K562 (cell line): Measurements from ENCODE around the gene PPIL1.

Experiments
- CTCF ChIP-seq, 3 experiments: IDR thresholded peaks in 2 of 3; conservative IDR thresholded peaks in 1 of 3; 2 replicates each; pipeline ENCODE4 v1.5.1; 2011 to 2012; ENCODE audit warnings: low read length in 3 of 3, mild to moderate bottlenecking in 3 of 3, control low read depth in 2 of 3, improper control_type of control experiment in 1 of 3, inconsistent platforms in 1 of 3, low read depth in 1 of 3, mixed read lengths in 1 of 3, moderate library complexity in 1 of 3; ENCODE audit not compliant: insufficient read depth in 2 of 3
- GTF2F1 ChIP-seq: IDR thresholded peaks from 2 replicates; pipeline ENCODE4 v1.6.1; 2011; ENCODE audit warnings: low read depth, low read length, improper control_type of control experiment
- MAFF ChIP-seq: IDR thresholded peaks from 2 replicates; pipeline ENCODE4 v1.6.1; 2012; ENCODE audit warnings: low read length, improper control_type of control experiment
- MAZ ChIP-seq, 2 experiments: fragments of 450-650 bp in 1 of 2; sonication (generic) in 1 of 2; formaldehyde crosslinking; IDR thresholded peaks in 1 of 2; conservative IDR thresholded peaks in 1 of 2; 2 replicates each; pipeline versions ENCODE4 v1.4.0 to v1.5.0; 2020; ENCODE audit warnings: mild to moderate bottlenecking in 1 of 2, missing genetic modification reagents in 1 of 2
- SMC3 ChIP-seq: conservative IDR thresholded peaks from 2 replicates; pipeline ENCODE4 v1.6.1; 2011; ENCODE audit warnings: low read depth, low read length, improper control_type of control experiment; ENCODE audit not compliant: insufficient read depth
- UBTF ChIP-seq, 2 experiments: IDR thresholded peaks; 2 replicates each; pipeline ENCODE4 v1.6.1; 2012; ENCODE audit warnings: improper control_type of control experiment in 2 of 2, low read depth in 2 of 2, low read length in 2 of 2, borderline replicate concordance in 1 of 2
- ZBTB7A ChIP-seq: IDR thresholded peaks from 2 replicates; pipeline ENCODE4 v1.6.1; 2011; ENCODE audit warnings: low read depth, mild to moderate bottlenecking, low read length, moderate library complexity, borderline replicate concordance; ENCODE audit not compliant: control insufficient read depth
- ZNF133 ChIP-seq: fragments of 250-450 bp; sonication (Bioruptor Pico); IDR thresholded peaks from 2 replicates; pipeline ENCODE4 v1.4.0; 2020; ENCODE audit warnings: mild to moderate bottlenecking
- ZNF263 ChIP-seq: sonication (generic); formaldehyde crosslinking; IDR thresholded peaks from 2 replicates; pipeline ENCODE4 v1.8.0; 2022; ENCODE audit warnings: mild to moderate bottlenecking, missing genetic modification reagents, borderline replicate concordance
- ZNF318 ChIP-seq, 2 experiments: fragments of 450-650 bp; IDR thresholded peaks; 2 replicates each; pipeline ENCODE4 v1.6.1; 2016; ENCODE audit warnings: mild to moderate bottlenecking in 2 of 2, borderline replicate concordance in 1 of 2, low read depth in 1 of 2, moderate library complexity in 1 of 2
- ZNF699 ChIP-seq: fragments of 250-450 bp; sonication (Bioruptor Pico); IDR thresholded peaks from 2 replicates; pipeline ENCODE4 v1.8.0; 2021; ENCODE audit warnings: mild to moderate bottlenecking, moderate library complexity; ENCODE audit not compliant: insufficient replicate concordance
- ZNF740 ChIP-seq, 3 experiments: fragments of 200-800 bp in 1 of 3; sonication (Bioruptor generic) in 1 of 3; sonication (generic) in 1 of 3; formaldehyde crosslinking in 1 of 3; IDR thresholded peaks; 2 replicates each; pipeline versions ENCODE4 v1.6.1 to v1.8.0; 2016 to 2022; ENCODE audit warnings: mild to moderate bottlenecking in 2 of 3, missing compliant biosample characterization in 2 of 3, missing genetic modification characterization in 2 of 3, missing genetic modification reagents in 1 of 3

- TF ChIP-seq MAFF (no peak), ZNF133 (CRISPR knock-in tag) (no peak), UBTF (IDR thresholded peaks at IDR 0.05; ENCODE audit: borderline replicate concordance in 1 of 2, low read depth in 2 of 2, low read length in 2 of 2) (no peak), ZNF699 (CRISPR knock-in tag) (no peak), MAZ (CRISPR knock-in tag; conservative IDR thresholded peaks at IDR 0.05 in 1 of 2, IDR thresholded peaks at IDR 0.05 in 1 of 2) (no peak), ZBTB7A (no peak), CTCF (IDR thresholded peaks at IDR 0.05 in 2 of 3, conservative IDR thresholded peaks at IDR 0.05 in 1 of 3; ENCODE audit: insufficient read depth in 2 of 3, low read depth in 1 of 3, low read length in 3 of 3) (no peak), GTF2F1 (no peak), SMC3 (no peak), ZNF740 (CRISPR knock-in tag; IDR thresholded peaks at IDR 0.05) (no peak), ZNF740 (tag; IDR thresholded peaks at IDR 0.05) (no peak), ZNF263 (CRISPR knock-in tag) (no peak), ZNF318 (IDR thresholded peaks at IDR 0.05; ENCODE audit: borderline replicate concordance in 1 of 2, low read depth in 1 of 2) (no peak)
Measured at GRCh38 chr6:36805096-36805797, 69.4 kb downstream of the PPIL1 start.
